NT2/D1 (cell line): Measurements from ENCODE around the gene UBAC2.

Source experiments
- SUZ12 ChIP-seq: IDR thresholded peaks from 2 replicates; pipeline ENCODE4 v1.6.1; 2011; ENCODE audit not compliant: insufficient read length, insufficient read depth; ENCODE audit errors: extremely low read depth
- YY1 ChIP-seq: IDR thresholded peaks from 2 replicates; pipeline ENCODE4 v1.6.1; 2011; ENCODE audit not compliant: insufficient read length, insufficient read depth
- ZNF274 ChIP-seq: IDR thresholded peaks from 2 replicates; pipeline ENCODE4 v1.6.1; 2011; ENCODE audit warnings: mild to moderate bottlenecking, low read depth, low read length

DNA sequence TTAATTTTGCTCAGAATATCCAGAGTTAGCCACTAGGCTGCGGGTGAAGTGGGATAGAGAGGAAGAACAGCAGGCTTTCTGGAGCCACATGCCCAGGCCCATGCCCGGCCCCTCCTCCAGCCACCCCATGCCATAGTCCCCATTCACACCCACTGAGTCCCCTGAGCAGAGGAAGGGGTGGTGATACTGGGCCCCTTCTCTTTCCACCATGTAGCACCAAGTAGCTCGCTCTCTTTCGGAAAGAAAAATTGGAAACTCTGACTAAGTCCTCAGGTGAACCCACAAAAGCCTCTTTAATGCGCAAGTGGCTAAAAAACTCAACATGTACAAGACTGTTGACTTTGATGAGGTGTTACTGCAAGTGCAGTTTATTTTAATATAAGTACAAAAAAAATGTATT, 183.3 kb downstream of the UBAC2 start:
- TF ChIP-seq ZNF274, result no peak
- no peak for TF ChIP-seq YY1
- no peak for TF ChIP-seq SUZ12
